Endodermal cell (in vitro differentiated cells): ENCODE measurements around the gene CLEC10A. TPM values are rescaled to one million over a fixed set of nuclear protein-coding genes. Genes with fewer than 3 reads are reported as not detected.
A peak's percentile ranks its signal among the peaks of the same experiment; 100 is the strongest.

Source experiments
- DNase-seq: peaks from one replicate; pipeline ENCODE4 v3.0.0-alpha.2; 2017
- H3K27ac ChIP-seq: 2 replicates; pipeline ENCODE4 v1.5.1; 2013; ENCODE audit warnings: mild to moderate bottlenecking, low read depth, low read length, moderate library complexity
- H3K27me3 ChIP-seq: 2 replicates; pipeline ENCODE4 v1.6.1; 2013; ENCODE audit warnings: mild to moderate bottlenecking, low read length, moderate library complexity; ENCODE audit not compliant: insufficient read depth, control insufficient read depth, poor library complexity, severe bottlenecking
- H3K36me3 ChIP-seq: 2 replicates; pipeline ENCODE4 v1.7.0; 2013; ENCODE audit warnings: mild to moderate bottlenecking, low read length, moderate library complexity; ENCODE audit not compliant: control insufficient read depth, insufficient read depth
- H3K4me1 ChIP-seq: one replicate; pipeline ENCODE4 v1.7.0; 2013; ENCODE audit warnings: low read length; ENCODE audit not compliant: control insufficient read depth, insufficient read depth
- H3K4me3 ChIP-seq: 2 replicates; pipeline ENCODE4 v1.5.1; 2013; ENCODE audit warnings: mild to moderate bottlenecking, low read length, moderate library complexity
- H3K9ac ChIP-seq: 2 replicates; pipeline ENCODE4 v1.6.1; 2013; ENCODE audit warnings: mild to moderate bottlenecking, low read length, moderate library complexity; ENCODE audit not compliant: poor library complexity, severe bottlenecking; ENCODE audit errors: extremely low read depth
- H3K9me3 ChIP-seq: 2 replicates; pipeline ENCODE4 v1.6.1; 2013; ENCODE audit warnings: mild to moderate bottlenecking, low read length, moderate library complexity; ENCODE audit not compliant: control insufficient read depth
- H3K27ac Mint-ChIP-seq: 2 replicates; pipeline ENCODE4 v1.8.0; 2020; ENCODE audit warnings: mixed read lengths
- H3K27me3 Mint-ChIP-seq: 2 replicates; pipeline ENCODE4 v1.8.0; 2021; ENCODE audit warnings: mild to moderate bottlenecking, mixed read lengths; ENCODE audit not compliant: insufficient read depth
- H3K36me3 Mint-ChIP-seq: 2 replicates; pipeline ENCODE4 v1.8.0; 2020; ENCODE audit warnings: low read depth, mixed read lengths
- H3K4me1 Mint-ChIP-seq: 2 replicates; pipeline ENCODE4 v1.8.0; 2020; ENCODE audit warnings: mixed read lengths
- H3K4me3 Mint-ChIP-seq: 2 replicates; pipeline ENCODE4 v1.8.0; 2020; ENCODE audit warnings: mild to moderate bottlenecking, moderate library complexity, mixed read lengths
- H3K9me3 Mint-ChIP-seq: 2 replicates; pipeline ENCODE4 v1.8.0; 2020; ENCODE audit warnings: mild to moderate bottlenecking, mixed read lengths
- WGBS, 2 experiments: methylation state at CpG; one replicate each; pipeline versions ENCODE4 v1.1.5 to v1.1.7; 2013; ENCODE audit warnings: missing lambda C conversion rate in 2 of 2, mixed read lengths in 1 of 2; ENCODE audit not compliant: insufficient coverage in 1 of 2, insufficient read length in 1 of 2; 5-methylcytosine and 5-hydroxymethylcytosine counted together
- total RNA-seq, 2 donors: library from RNA; stranded (reverse); fragmentation: NEBNext Ultra II Directional in 1 of 2; extraction: Animal tissue kit (Norgen Biotek cat#: 25700) in 1 of 2; gene quantifications; 2 replicates in 1 of 2; 3 replicates in 1 of 2; pipeline ENCODE4 v1.2.1, GENCODE V29; 2021
- TF ChIP-seq, protein P1 (sequence below): fragments of 200-600 bp; sonication (generic); conservative IDR thresholded peaks from 2 replicates; pipeline ENCODE4 v1.5.0; 2021; ENCODE audit warnings: antibody characterized with exemption, mild to moderate bottlenecking

CLEC10A gene
- total RNA-seq, 2 donors from 2014 or later: not detected

DNA sequence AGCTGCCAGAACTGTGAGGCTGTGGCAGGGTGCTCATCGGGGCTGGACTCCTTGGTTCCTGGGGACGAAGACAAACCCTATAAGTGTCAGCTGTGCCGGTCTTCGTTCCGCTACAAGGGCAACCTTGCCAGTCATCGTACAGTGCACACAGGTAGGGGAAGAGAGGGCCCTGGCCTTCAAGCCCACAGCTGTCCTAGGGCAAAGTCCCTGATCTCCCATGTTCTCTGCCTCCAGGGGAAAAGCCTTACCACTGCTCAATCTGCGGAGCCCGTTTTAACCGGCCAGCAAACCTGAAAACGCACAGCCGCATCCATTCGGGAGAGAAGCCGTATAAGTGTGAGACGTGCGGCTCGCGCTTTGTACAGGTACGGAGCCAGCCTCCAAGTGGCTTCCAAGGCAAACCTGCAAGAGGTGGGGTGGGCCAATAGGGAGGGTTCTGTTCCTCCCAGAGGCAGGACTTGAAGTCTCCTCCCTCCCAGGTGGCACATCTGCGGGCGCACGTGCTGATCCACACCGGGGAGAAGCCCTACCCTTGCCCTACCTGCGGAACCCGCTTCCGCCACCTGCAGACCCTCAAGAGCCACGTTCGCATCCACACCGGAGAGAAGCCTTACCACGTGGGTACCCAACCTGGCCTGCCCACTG lies 53.5 kb downstream of the CLEC10A start:
- WGBS, 2 experiments: 92 to 98% methylated on average over 17 to 29 of the region's 29 CpGs
- no peak overlapping the region for H3K9ac ChIP-seq
- H3K4me3 ChIP-seq: no peak overlapping the region
- H3K27ac ChIP-seq: no peak overlapping the region
- H3K27me3 ChIP-seq: peaks cover 27% of the 10 kb centered on the region
- no peaks in the 10 kb centered on the region for H3K36me3 ChIP-seq
- no peak overlapping the region for H3K4me3 Mint-ChIP-seq
- peaks cover 7% of the 10 kb centered on the region for H3K9me3 Mint-ChIP-seq
- no peak overlapping the region for H3K27ac Mint-ChIP-seq
- TF ChIP-seq, protein P1, sequence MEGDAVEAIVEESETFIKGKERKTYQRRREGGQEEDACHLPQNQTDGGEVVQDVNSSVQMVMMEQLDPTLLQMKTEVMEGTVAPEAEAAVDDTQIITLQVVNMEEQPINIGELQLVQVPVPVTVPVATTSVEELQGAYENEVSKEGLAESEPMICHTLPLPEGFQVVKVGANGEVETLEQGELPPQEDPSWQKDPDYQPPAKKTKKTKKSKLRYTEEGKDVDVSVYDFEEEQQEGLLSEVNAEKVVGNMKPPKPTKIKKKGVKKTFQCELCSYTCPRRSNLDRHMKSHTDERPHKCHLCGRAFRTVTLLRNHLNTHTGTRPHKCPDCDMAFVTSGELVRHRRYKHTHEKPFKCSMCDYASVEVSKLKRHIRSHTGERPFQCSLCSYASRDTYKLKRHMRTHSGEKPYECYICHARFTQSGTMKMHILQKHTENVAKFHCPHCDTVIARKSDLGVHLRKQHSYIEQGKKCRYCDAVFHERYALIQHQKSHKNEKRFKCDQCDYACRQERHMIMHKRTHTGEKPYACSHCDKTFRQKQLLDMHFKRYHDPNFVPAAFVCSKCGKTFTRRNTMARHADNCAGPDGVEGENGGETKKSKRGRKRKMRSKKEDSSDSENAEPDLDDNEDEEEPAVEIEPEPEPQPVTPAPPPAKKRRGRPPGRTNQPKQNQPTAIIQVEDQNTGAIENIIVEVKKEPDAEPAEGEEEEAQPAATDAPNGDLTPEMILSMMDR: no peak
- no peaks in the 10 kb centered on the region for H3K9me3 ChIP-seq
- peaks cover 34% of the 10 kb centered on the region for H3K27me3 Mint-ChIP-seq
- no peak for DNase-seq
- H3K4me1 ChIP-seq: no peaks in the 10 kb centered on the region
- H3K36me3 Mint-ChIP-seq: no peaks in the 10 kb centered on the region
- peaks cover 2% of the 10 kb centered on the region for H3K4me1 Mint-ChIP-seq

DNA sequence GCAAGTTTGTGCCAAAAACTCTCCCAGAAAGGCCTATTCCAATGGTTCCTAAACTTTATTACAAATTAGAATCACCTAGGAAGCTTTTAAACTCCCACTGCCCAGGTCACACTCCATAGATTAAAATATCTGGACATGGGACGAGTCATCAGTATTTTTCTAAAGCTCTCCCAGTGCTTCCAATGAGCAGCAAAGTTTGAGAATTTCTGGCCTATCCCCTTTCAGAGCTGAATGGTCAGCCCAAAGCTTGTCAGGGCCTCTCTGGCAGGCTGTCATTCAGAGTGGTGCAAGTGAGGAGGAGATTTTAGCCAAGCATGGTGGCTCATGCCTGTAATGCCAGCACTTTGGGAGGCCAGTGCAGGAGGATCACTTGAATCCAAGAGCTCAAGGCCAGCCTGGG lies 54.8 kb downstream of the CLEC10A start:
- no peaks in the 10 kb centered on the region for H3K36me3 ChIP-seq
- 88 to 94% methylated on average over 1 of the region's 1 CpG for WGBS, 2 experiments
- TF ChIP-seq, protein P1: no peak
- Mint-ChIP-seq H3K4me3 (no peak overlapping the region), H3K27me3 (peaks cover 47% of the 10 kb centered on the region), H3K4me1 (peaks cover 9% of the 10 kb centered on the region), H3K36me3 (no peaks in the 10 kb centered on the region), H3K9me3 (peaks cover 7% of the 10 kb centered on the region), H3K27ac (no peak overlapping the region)
- no peak overlapping the region for H3K4me3 ChIP-seq
- H3K4me1 ChIP-seq: no peaks in the 10 kb centered on the region
- H3K9ac ChIP-seq: no peak overlapping the region
- no peak overlapping the region for H3K27ac ChIP-seq
- peaks cover 37% of the 10 kb centered on the region for H3K27me3 ChIP-seq
- H3K9me3 ChIP-seq: no peaks in the 10 kb centered on the region
- DNase-seq: peak; percentile 36

Other genes with a start within 250 kb of the CLEC10A start
- not detected for gene TEKT1, start 248.5 kb downstream of the CLEC10A start, total RNA-seq
- under 1 TPM; 0.46 to 0.92 TPM for gene ALOX12, start 84.2 kb downstream of the CLEC10A start, total RNA-seq
- gene RNASEK, start 67.6 kb downstream of the CLEC10A start, total RNA-seq: 100 to 1,000 TPM; 233 to 277 TPM
- 1 to 10 TPM; 2.9 to 7.0 TPM for gene BCL6B, start 57.2 kb downstream of the CLEC10A start, total RNA-seq
- 10 to 100 TPM; 18.8 to 19.9 TPM for gene SLC16A13, start 44.2 kb downstream of the CLEC10A start, total RNA-seq
- gene SLC16A11, start 36.2 kb downstream of the CLEC10A start, total RNA-seq: under 1 TPM; 0.24 to 0.44 TPM
- under 1 TPM in 1 of 2 donors, not detected in 1; 0.44 TPM for gene ASGR2, start 34.6 kb upstream of the CLEC10A start, total RNA-seq
- 10 to 100 TPM in 1 of 2 donors, 1 to 10 TPM in 1; 6.8 to 14.2 TPM for gene ASGR1, start 99.1 kb upstream of the CLEC10A start, total RNA-seq
- gene DLG4, start 139.6 kb upstream of the CLEC10A start, total RNA-seq: 10 to 100 TPM; 35.1 to 68.5 TPM
- gene ACADVL, start 139.7 kb upstream of the CLEC10A start, total RNA-seq: 100 to 1,000 TPM; 337 to 459 TPM
- gene DVL2, start 154.3 kb upstream of the CLEC10A start, total RNA-seq: 100 to 1,000 TPM in 1 of 2 donors, 10 to 100 TPM in 1; 98.2 to 116 TPM
- gene PHF23, start 159.2 kb upstream of the CLEC10A start, total RNA-seq: 10 to 100 TPM; 67.3 to 71.6 TPM
- gene GABARAP, start 162.2 kb upstream of the CLEC10A start, total RNA-seq: 100 to 1,000 TPM; 264 to 317 TPM
- gene CTDNEP1, start 171.5 kb upstream of the CLEC10A start, total RNA-seq: 100 to 1,000 TPM; 123 to 125 TPM
- 10 to 100 TPM; 45.3 to 68.0 TPM for gene ELP5, start 172.0 kb upstream of the CLEC10A start, total RNA-seq
- gene CLDN7, start 182.2 kb upstream of the CLEC10A start, total RNA-seq: 100 to 1,000 TPM; 142 to 149 TPM
- gene SLC2A4, start 201.5 kb upstream of the CLEC10A start, total RNA-seq: 1 to 10 TPM; 2.2 to 5.4 TPM
- 10 to 100 TPM in 1 of 2 donors, 1 to 10 TPM in 1; 6.6 to 15.9 TPM for gene YBX2, start 214.4 kb upstream of the CLEC10A start, total RNA-seq
- gene EIF5A, start 227.4 kb upstream of the CLEC10A start, total RNA-seq: 100 to 1,000 TPM; 488 to 556 TPM
- 10 to 100 TPM; 43.6 to 47.2 TPM for gene GPS2, start 235.1 kb upstream of the CLEC10A start, total RNA-seq
- 10 to 100 TPM; 51.3 to 52.7 TPM for gene NEURL4, start 249.1 kb upstream of the CLEC10A start, total RNA-seq